ENCODE data around the gene TMEM123.
"Not testable (repeated sequence)": the region's sequence is repeated elsewhere in the genome, so short reads cannot be mapped to it uniquely, and the experiment has no call there.

The TMEM123 gene

GRCh38 chr11:102432560-102432959 is 20.0 kb downstream of the TMEM123 start:
- H3K4me3 Mint-ChIP-seq; H3K27me3 Mint-ChIP-seq; DNase-seq (ENCODE audit: low spot score in 2 of 2); H3K27ac Mint-ChIP-seq; ATAC-seq (ENCODE audit: low read depth); H3K9me3 Mint-ChIP-seq: not testable (repeated sequence)
- Mint-ChIP-seq H3K36me3 (peaks cover 22% of the 10 kb centered on the region), H3K4me1 (peaks cover 35% of the 10 kb centered on the region)

GRCh38 chr11:102431404-102431803 is 21.2 kb downstream of the TMEM123 start:
- H3K27ac Mint-ChIP-seq = peak overlapping the region; percentile 48
- H3K36me3 Mint-ChIP-seq = peaks cover 21% of the 10 kb centered on the region
- H3K9me3 Mint-ChIP-seq = peaks cover 5% of the 10 kb centered on the region
- ATAC-seq (ENCODE audit: low read depth) = no peak
- DNase-seq (ENCODE audit: low spot score in 2 of 2) = no peak
- no peaks in the 10 kb centered on the region for H3K27me3 Mint-ChIP-seq
- H3K4me3 Mint-ChIP-seq = no peak overlapping the region
- peaks cover 35% of the 10 kb centered on the region for H3K4me1 Mint-ChIP-seq

GRCh38 chr11:102430158-102430836 is 22.3 kb downstream of the TMEM123 start:
- H3K27me3 Mint-ChIP-seq = no peaks in the 10 kb centered on the region
- H3K27ac Mint-ChIP-seq = peak overlapping the region; percentile 39
- DNase-seq (ENCODE audit: low spot score in 2 of 2) = no peak
- peak; percentile 90 for ATAC-seq (ENCODE audit: low read depth)
- H3K4me3 Mint-ChIP-seq = peak overlapping the region; percentile 1
- H3K36me3 Mint-ChIP-seq = peaks cover 20% of the 10 kb centered on the region
- peaks cover 34% of the 10 kb centered on the region for H3K4me1 Mint-ChIP-seq
- peaks cover 5% of the 10 kb centered on the region for H3K9me3 Mint-ChIP-seq

- peaks cover 5% of the 10 kb centered on the region for H3K9me3 Mint-ChIP-seq
- no peak overlapping the region for H3K4me3 Mint-ChIP-seq
- H3K27ac Mint-ChIP-seq = peak overlapping the region; percentile 39
- DNase-seq (ENCODE audit: low spot score in 2 of 2) (no peak), ATAC-seq (ENCODE audit: low read depth) (no peak)
- peaks cover 18% of the 10 kb centered on the region for H3K36me3 Mint-ChIP-seq
- H3K27me3 Mint-ChIP-seq = no peaks in the 10 kb centered on the region
- H3K4me1 Mint-ChIP-seq = peaks cover 33% of the 10 kb centered on the region
Observed at GRCh38 chr11:102429691-102430090, 22.9 kb downstream of the TMEM123 start.

GRCh38 chr11:102429226-102429625 is 23.3 kb downstream of the TMEM123 start:
- H3K4me1 Mint-ChIP-seq = peaks cover 33% of the 10 kb centered on the region
- H3K27ac Mint-ChIP-seq = peak overlapping the region; percentile 39

GRCh38 chr11:102428696-102429095 is 23.9 kb downstream of the TMEM123 start:
- ATAC-seq (ENCODE audit: low read depth) (no peak), DNase-seq (ENCODE audit: low spot score in 2 of 2) (no peak)
- Mint-ChIP-seq H3K4me3 (no peak overlapping the region), H3K27ac (no peak overlapping the region), H3K4me1 (peaks cover 33% of the 10 kb centered on the region), H3K36me3 (peaks cover 17% of the 10 kb centered on the region), H3K27me3 (no peaks in the 10 kb centered on the region), H3K9me3 (peaks cover 5% of the 10 kb centered on the region)

More at GRCh38 chr11:102429226-102429625, 23.3 kb downstream of the TMEM123 start:
- ATAC-seq (ENCODE audit: low read depth) (no peak), DNase-seq (ENCODE audit: low spot score in 2 of 2) (no peak)
- H3K27me3 Mint-ChIP-seq = no peaks in the 10 kb centered on the region
- H3K9me3 Mint-ChIP-seq = peaks cover 5% of the 10 kb centered on the region
- peaks cover 17% of the 10 kb centered on the region for H3K36me3 Mint-ChIP-seq
- no peak overlapping the region for H3K4me3 Mint-ChIP-seq

GRCh38 chr11:102427068-102427467 is 25.5 kb downstream of the TMEM123 start:
- Mint-ChIP-seq H3K27ac (no peak overlapping the region), H3K9me3 (peaks cover 2% of the 10 kb centered on the region), H3K4me3 (no peak overlapping the region), H3K27me3 (no peaks in the 10 kb centered on the region), H3K4me1 (peaks cover 36% of the 10 kb centered on the region), H3K36me3 (peaks cover 16% of the 10 kb centered on the region)
- DNase-seq (ENCODE audit: low spot score in 2 of 2) (no peak), ATAC-seq (ENCODE audit: low read depth) (no peak)

- H3K9me3 Mint-ChIP-seq = no peaks in the 10 kb centered on the region
- H3K4me1 Mint-ChIP-seq = peaks cover 31% of the 10 kb centered on the region
- H3K4me3 Mint-ChIP-seq = no peak overlapping the region
- H3K27ac Mint-ChIP-seq = no peak overlapping the region
- DNase-seq (ENCODE audit: low spot score in 2 of 2) = no peak
- peaks cover 12% of the 10 kb centered on the region for H3K36me3 Mint-ChIP-seq
- no peak for ATAC-seq (ENCODE audit: low read depth)
- no peaks in the 10 kb centered on the region for H3K27me3 Mint-ChIP-seq
Observed at GRCh38 chr11:102426570-102426969, 26.0 kb downstream of the TMEM123 start.

- Mint-ChIP-seq H3K9me3 (no peaks in the 10 kb centered on the region), H3K27ac (peak overlapping the region; percentile 74), H3K4me1 (peaks cover 28% of the 10 kb centered on the region), H3K4me3 (no peak overlapping the region), H3K36me3 (peaks cover 12% of the 10 kb centered on the region), H3K27me3 (no peaks in the 10 kb centered on the region)
- ATAC-seq (ENCODE audit: low read depth) (no peak), DNase-seq (ENCODE audit: low spot score in 2 of 2) (no peak)
Observed at GRCh38 chr11:102426000-102426399, 26.6 kb downstream of the TMEM123 start.

- Mint-ChIP-seq H3K27ac (no peak overlapping the region), H3K27me3 (no peaks in the 10 kb centered on the region), H3K4me3 (no peak overlapping the region), H3K9me3 (no peaks in the 10 kb centered on the region), H3K4me1 (peaks cover 11% of the 10 kb centered on the region), H3K36me3 (peaks cover 13% of the 10 kb centered on the region)
- DNase-seq (ENCODE audit: low spot score in 2 of 2) (no peak), ATAC-seq (ENCODE audit: low read depth) (no peak)
Observed at GRCh38 chr11:102423936-102424335, 28.6 kb downstream of the TMEM123 start.

- ATAC-seq (ENCODE audit: low read depth) (no peak), DNase-seq (ENCODE audit: low spot score in 2 of 2) (no peak)
- Mint-ChIP-seq H3K4me1 (peaks cover 11% of the 10 kb centered on the region), H3K27ac (peak overlapping the region; percentile 71), H3K27me3 (no peaks in the 10 kb centered on the region), H3K36me3 (peaks cover 20% of the 10 kb centered on the region), H3K4me3 (no peak overlapping the region), H3K9me3 (no peaks in the 10 kb centered on the region)
Observed at GRCh38 chr11:102422817-102423712, 29.5 kb downstream of the TMEM123 start.

GRCh38 chr11:102421261-102421660 is 31.3 kb downstream of the TMEM123 start:
- H3K27me3 Mint-ChIP-seq = no peaks in the 10 kb centered on the region
- peaks cover 10% of the 10 kb centered on the region for H3K9me3 Mint-ChIP-seq
- H3K27ac Mint-ChIP-seq = no peak overlapping the region

GRCh38 chr11:102420547-102420946 is 32.0 kb downstream of the TMEM123 start:
- DNase-seq (ENCODE audit: low spot score in 2 of 2) = no peak
- no peak overlapping the region for H3K27ac Mint-ChIP-seq
- H3K36me3 Mint-ChIP-seq = peaks cover 27% of the 10 kb centered on the region

More at GRCh38 chr11:102421261-102421660, 31.3 kb downstream of the TMEM123 start:
- peaks cover 19% of the 10 kb centered on the region for H3K4me1 Mint-ChIP-seq
- peaks cover 25% of the 10 kb centered on the region for H3K36me3 Mint-ChIP-seq
- H3K4me3 Mint-ChIP-seq = no peak overlapping the region
- ATAC-seq (ENCODE audit: low read depth) (no peak), DNase-seq (ENCODE audit: low spot score in 2 of 2) (no peak)

GRCh38 chr11:102419181-102419580 is 33.4 kb downstream of the TMEM123 start:
- Mint-ChIP-seq H3K27me3 (no peaks in the 10 kb centered on the region), H3K4me3 (no peak overlapping the region), H3K27ac (peak overlapping the region; percentile 28), H3K36me3 (peaks cover 29% of the 10 kb centered on the region), H3K4me1 (peaks cover 35% of the 10 kb centered on the region), H3K9me3 (peaks cover 11% of the 10 kb centered on the region)
- ATAC-seq (ENCODE audit: low read depth) (no peak), DNase-seq (ENCODE audit: low spot score in 2 of 2) (no peak)

More at GRCh38 chr11:102420547-102420946, 32.0 kb downstream of the TMEM123 start:
- peaks cover 23% of the 10 kb centered on the region for H3K4me1 Mint-ChIP-seq
- peaks cover 10% of the 10 kb centered on the region for H3K9me3 Mint-ChIP-seq
- no peaks in the 10 kb centered on the region for H3K27me3 Mint-ChIP-seq
- ATAC-seq (ENCODE audit: low read depth) = no peak
- H3K4me3 Mint-ChIP-seq = no peak overlapping the region
